ENCODE results near the gene PADI1. TPM values are rescaled to one million over a fixed set of nuclear protein-coding genes. Genes with fewer than 3 reads are reported as not detected.

The PADI1 gene
- total and polyA plus RNA-seq, 3 donors from 2014 or later: 0.31 to 1.6 TPM; not detected in 1

DNA sequence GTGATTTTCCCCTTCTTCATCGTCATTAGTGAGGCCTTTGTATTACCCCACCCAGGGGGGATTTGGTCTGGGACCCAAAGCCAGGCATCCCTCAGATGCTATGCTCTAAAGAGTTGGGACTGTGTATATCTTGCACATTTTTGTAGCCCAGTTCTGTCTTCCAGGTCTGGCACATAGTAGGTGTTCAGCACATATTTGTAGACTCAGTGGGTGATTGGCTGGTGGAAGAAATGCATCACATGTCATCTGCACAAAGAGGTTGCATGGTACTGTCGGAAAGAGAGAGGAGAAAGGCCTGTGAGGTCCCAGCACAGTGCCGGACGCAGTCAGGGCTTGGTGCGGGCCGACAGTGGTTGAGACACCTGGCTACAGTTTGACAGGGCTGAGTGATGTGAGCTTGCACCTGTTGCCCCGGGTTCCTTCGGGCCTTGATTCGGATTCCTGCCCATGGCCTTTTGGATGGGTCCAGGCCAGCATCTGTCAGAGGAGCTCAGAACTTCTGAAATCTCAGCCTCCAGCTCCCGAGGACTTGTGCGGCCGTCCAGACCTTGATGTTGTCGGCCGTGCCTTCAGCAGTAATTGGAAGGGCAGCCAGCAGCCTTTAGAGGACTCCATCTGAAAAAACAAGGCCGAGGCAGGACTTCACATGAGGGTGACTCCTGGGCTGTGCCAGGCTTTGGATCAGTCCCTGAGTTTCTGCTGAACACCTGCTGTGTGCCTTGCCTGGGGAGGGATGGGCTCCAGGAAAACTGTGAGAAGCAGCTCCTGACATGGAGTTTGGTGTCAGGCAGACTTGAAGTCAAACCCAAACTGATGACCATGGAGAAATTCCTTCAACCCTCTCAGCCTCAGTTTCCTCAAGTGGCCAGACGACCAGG is 40.9 kb upstream of the PADI1 start:
- 76 to 88% methylated on average over 10 to 16 of the region's 16 CpGs for WGBS, 2 donors
- no peak for DNase-seq
- Histone ChIP-seq H3K4me3 (no peak overlapping the region), H3K27ac (no peak overlapping the region), H3K27me3 (no peaks in the 10 kb centered on the region), H3K4me1 (no peaks in the 10 kb centered on the region), H3K9me3 (no peaks in the 10 kb centered on the region), H3K36me3 (ENCODE audit: low read depth, missing control alignments) (no peaks in the 10 kb centered on the region)
- TF ChIP-seq POLR2A (IDR thresholded peaks at IDR 0.05): no peak
- TF ChIP-seq, protein P1, sequence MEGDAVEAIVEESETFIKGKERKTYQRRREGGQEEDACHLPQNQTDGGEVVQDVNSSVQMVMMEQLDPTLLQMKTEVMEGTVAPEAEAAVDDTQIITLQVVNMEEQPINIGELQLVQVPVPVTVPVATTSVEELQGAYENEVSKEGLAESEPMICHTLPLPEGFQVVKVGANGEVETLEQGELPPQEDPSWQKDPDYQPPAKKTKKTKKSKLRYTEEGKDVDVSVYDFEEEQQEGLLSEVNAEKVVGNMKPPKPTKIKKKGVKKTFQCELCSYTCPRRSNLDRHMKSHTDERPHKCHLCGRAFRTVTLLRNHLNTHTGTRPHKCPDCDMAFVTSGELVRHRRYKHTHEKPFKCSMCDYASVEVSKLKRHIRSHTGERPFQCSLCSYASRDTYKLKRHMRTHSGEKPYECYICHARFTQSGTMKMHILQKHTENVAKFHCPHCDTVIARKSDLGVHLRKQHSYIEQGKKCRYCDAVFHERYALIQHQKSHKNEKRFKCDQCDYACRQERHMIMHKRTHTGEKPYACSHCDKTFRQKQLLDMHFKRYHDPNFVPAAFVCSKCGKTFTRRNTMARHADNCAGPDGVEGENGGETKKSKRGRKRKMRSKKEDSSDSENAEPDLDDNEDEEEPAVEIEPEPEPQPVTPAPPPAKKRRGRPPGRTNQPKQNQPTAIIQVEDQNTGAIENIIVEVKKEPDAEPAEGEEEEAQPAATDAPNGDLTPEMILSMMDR (IDR thresholded peaks at IDR 0.05): no peak
- intact Hi-C loops (cut with DNase I; ENCODE audit: low total_unique reads): no loop called here

DNA sequence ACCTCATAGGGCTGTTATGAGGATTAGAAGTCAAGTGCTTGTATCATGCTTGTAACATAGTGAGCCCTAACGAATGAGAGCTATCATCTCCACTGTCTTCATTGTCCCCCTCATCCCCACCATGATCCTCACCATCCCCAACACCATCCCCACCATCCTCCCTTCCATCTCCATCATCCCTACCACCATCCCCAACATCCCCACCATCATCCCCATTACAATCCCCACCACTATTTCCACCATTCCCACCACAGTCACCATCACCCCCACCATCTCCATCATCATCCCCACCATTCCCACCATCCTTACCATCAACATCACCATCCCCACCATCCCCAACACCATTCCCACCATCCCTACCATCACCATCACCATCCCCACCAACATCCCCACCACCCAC is 39.1 kb upstream of the PADI1 start:
- Histone ChIP-seq H3K9me3 (no peaks in the 10 kb centered on the region), H3K4me3 (no peak overlapping the region), H3K27ac (no peak overlapping the region), H3K36me3 (ENCODE audit: low read depth, missing control alignments) (no peaks in the 10 kb centered on the region), H3K4me1 (no peaks in the 10 kb centered on the region), H3K27me3 (no peaks in the 10 kb centered on the region)
- DNase-seq: no peak
- TF ChIP-seq, protein P1 (IDR thresholded peaks at IDR 0.05): no peak
- no peak for TF ChIP-seq POLR2A (IDR thresholded peaks at IDR 0.05)
- intact Hi-C loops (cut with DNase I; ENCODE audit: low total_unique reads): no loop called here
- 81 to 84% methylated on average over 1 of the region's 1 CpG for WGBS, 2 donors

DNA sequence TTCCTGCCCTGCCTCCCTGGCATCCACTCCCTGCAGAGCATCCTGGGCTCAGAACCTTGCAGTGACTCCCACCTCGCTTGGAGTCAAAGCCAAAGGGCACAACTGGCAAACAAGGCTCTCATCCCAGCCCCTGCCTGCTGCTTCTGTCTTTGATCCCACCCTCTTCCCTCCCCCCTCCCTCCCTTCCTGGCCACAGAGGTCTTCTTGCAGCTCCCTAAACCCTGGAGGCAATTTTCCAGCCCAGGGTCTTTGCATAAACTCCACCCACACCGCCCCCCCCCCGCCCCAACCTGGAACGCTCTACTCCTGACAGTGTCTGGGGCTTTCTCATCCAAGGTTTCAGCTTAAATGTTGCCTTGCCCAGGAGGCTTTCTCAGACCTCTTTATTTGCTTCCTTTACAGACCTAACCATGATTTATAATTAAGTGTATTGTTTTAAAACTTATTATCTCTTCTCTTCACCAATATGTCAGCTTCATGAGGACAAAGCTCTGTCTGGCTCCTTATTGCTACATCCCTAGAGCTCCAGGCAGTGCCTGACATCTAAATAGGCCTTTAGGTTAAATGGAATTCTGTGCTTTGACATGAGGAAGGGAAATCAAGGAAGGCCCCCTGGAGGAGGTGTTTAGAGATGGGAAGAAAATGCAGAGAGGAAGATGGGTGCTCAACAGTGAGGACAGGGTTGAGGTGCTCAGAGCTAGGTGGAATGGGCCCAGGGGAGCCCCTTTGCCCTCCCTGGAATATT is 37.7 kb upstream of the PADI1 start:
- Histone ChIP-seq H3K4me1 (no peaks in the 10 kb centered on the region), H3K27me3 (no peaks in the 10 kb centered on the region), H3K36me3 (ENCODE audit: low read depth, missing control alignments) (no peaks in the 10 kb centered on the region), H3K9me3 (no peaks in the 10 kb centered on the region), H3K4me3 (no peak overlapping the region), H3K27ac (no peak overlapping the region)
- WGBS, 2 donors: 24 to 54% methylated on average over 4 of the region's 4 CpGs
- DNase-seq: no peak
- intact Hi-C loops (cut with DNase I; ENCODE audit: low total_unique reads): no loop called here
- TF ChIP-seq, protein P1 (IDR thresholded peaks at IDR 0.05): no peak
- TF ChIP-seq POLR2A (IDR thresholded peaks at IDR 0.05): no peak

DNA sequence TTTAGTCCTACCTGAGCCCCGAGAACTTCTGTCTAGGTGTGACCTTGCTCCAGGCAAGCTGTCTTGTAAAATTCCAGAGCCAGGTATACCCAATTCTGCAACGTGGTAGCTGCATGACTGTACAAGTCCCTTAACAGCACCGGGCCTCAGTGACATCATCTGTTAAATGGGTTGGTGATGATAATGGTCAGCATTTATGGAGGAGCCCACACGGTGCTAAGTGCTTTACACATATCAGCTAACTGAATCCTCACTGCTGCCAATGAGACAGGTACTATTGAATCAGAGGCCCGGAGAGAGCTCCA is 37.2 kb upstream of the PADI1 start:
- WGBS, 2 donors: 86 to 93% methylated on average over 2 to 5 of the region's 5 CpGs
- H3K27ac ChIP-seq: no peak overlapping the region
- no peaks in the 10 kb centered on the region for H3K4me1 ChIP-seq
- H3K36me3 ChIP-seq (ENCODE audit: low read depth, missing control alignments): no peaks in the 10 kb centered on the region
- intact Hi-C loops (cut with DNase I; ENCODE audit: low total_unique reads): no loop called here
- no peak overlapping the region for H3K4me3 ChIP-seq
- no peaks in the 10 kb centered on the region for H3K27me3 ChIP-seq
- TF ChIP-seq POLR2A (IDR thresholded peaks at IDR 0.05): no peak
- no peaks in the 10 kb centered on the region for H3K9me3 ChIP-seq
- no peak for DNase-seq

DNA sequence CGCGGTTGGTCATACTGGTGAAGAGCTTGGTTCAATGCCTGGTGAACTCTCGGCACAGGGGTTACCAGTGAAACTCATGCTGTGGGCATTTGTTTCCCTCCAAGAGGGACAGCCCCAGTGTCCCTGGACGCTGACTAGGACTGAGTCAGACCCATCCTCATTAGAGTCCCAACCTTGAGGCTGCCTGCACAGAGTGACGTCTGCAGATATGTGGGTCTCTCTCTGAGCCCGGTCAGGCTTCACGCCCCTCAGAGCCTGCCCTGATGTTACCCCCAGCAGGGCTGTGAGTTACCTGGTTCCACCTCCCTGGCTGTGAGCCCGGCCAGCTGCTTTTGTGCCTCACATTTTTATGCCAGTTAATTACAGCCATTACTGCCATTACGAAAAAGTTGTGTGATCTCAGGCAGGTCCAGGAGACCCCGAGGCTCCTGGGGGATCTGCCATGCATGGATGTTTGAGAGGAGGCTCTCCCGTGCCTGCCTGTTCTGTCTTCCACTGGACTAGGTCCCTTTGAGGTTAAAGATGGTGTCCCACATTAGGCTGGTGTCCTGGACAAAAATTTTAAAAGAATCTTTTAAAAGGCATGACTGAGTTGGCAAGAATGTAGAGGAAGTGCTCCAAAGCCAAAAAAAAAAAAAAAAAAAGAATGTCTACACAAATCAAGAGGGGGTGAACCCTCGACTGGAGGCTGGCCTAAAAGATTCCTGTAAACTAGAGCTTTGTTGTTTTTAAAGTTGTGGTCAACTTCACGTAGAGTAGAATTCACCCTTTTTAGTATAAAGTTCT is 36.6 kb upstream of the PADI1 start:
- no peak overlapping the region for H3K27ac ChIP-seq

More for the DNA sequence above, 36.6 kb upstream of the PADI1 start:
- no peaks in the 10 kb centered on the region for H3K9me3 ChIP-seq
- WGBS, 2 donors: 53 to 71% methylated on average over 9 to 13 of the region's 13 CpGs
- intact Hi-C loops (cut with DNase I; ENCODE audit: low total_unique reads): no loop called here
- no peak for DNase-seq
- H3K27me3 ChIP-seq: no peaks in the 10 kb centered on the region
- no peaks in the 10 kb centered on the region for H3K4me1 ChIP-seq
- no peaks in the 10 kb centered on the region for H3K36me3 ChIP-seq (ENCODE audit: low read depth, missing control alignments)
- TF ChIP-seq POLR2A (IDR thresholded peaks at IDR 0.05): no peak
- TF ChIP-seq, protein P1 (IDR thresholded peaks at IDR 0.05): no peak
- no peak overlapping the region for H3K4me3 ChIP-seq

Data from testis (tissue), 3 donors.